RWPE2 (cell line): Measurements from ENCODE around the gene CAVIN3.
A peak's percentile ranks its signal among the peaks of the same experiment; 100 is the strongest.

Experiments
- ATAC-seq: fragments of 200-7000 bp; cut with Tn5 transposase; 3 replicates; pipeline ENCODE4 v1.9.1; 2021; ENCODE audit warnings: low read depth
- DNase-seq: peaks from one replicate; pipeline ENCODE4 v3.0.0-alpha.2; 2020; ENCODE audit warnings: low spot score
- H3K27ac ChIP-seq: fragments of 450-650 bp; 2 replicates; pipeline ENCODE4 v1.5.1; 2017; ENCODE audit warnings: mild to moderate bottlenecking; ENCODE audit not compliant: poor library complexity, severe bottlenecking
- H3K27me3 ChIP-seq: fragments of 250-450 bp; sonication (Bioruptor Pico); 2 replicates; pipeline ENCODE4 v1.5.1; 2021; ENCODE audit warnings: mild to moderate bottlenecking, moderate library complexity; ENCODE audit not compliant: insufficient read depth, poor library complexity, severe bottlenecking
- H3K36me3 ChIP-seq: fragments of 250-450 bp; sonication (Bioruptor Pico); 2 replicates; pipeline ENCODE4 v1.5.1; 2020; ENCODE audit warnings: low read depth, mild to moderate bottlenecking, moderate library complexity
- H3K4me1 ChIP-seq: fragments of 250-450 bp; sonication (Bioruptor Pico); 2 replicates; pipeline ENCODE4 v1.5.1; 2021; ENCODE audit warnings: mild to moderate bottlenecking, moderate library complexity; ENCODE audit not compliant: insufficient read depth, poor library complexity, severe bottlenecking
- H3K4me3 ChIP-seq: fragments of 250-450 bp; sonication (Bioruptor Pico); 2 replicates; pipeline ENCODE4 v1.5.1; 2021; ENCODE audit warnings: mild to moderate bottlenecking, moderate library complexity; ENCODE audit not compliant: severe bottlenecking
- H3K9me3 ChIP-seq: fragments of 250-450 bp; sonication (Bioruptor Pico); 2 replicates; pipeline ENCODE4 v1.5.1; 2021; ENCODE audit warnings: mild to moderate bottlenecking, moderate library complexity; ENCODE audit not compliant: severe bottlenecking
- TF ChIP-seq, protein P1 (sequence below): fragments of 450-650 bp; IDR thresholded peaks from one replicate; pipeline ENCODE4 v1.5.1; 2017; ENCODE audit warnings: mild to moderate bottlenecking, moderate library complexity; ENCODE audit not compliant: poor library complexity, severe bottlenecking

The CAVIN3 gene

GRCh38 chr11:6360183-6360582 is 39.9 kb upstream of the CAVIN3 start:
- H3K27ac ChIP-seq: no peak overlapping the region
- no peaks in the 10 kb centered on the region for H3K9me3 ChIP-seq
- ATAC-seq (no peak), DNase-seq (no peak)
- TF ChIP-seq, protein P1, sequence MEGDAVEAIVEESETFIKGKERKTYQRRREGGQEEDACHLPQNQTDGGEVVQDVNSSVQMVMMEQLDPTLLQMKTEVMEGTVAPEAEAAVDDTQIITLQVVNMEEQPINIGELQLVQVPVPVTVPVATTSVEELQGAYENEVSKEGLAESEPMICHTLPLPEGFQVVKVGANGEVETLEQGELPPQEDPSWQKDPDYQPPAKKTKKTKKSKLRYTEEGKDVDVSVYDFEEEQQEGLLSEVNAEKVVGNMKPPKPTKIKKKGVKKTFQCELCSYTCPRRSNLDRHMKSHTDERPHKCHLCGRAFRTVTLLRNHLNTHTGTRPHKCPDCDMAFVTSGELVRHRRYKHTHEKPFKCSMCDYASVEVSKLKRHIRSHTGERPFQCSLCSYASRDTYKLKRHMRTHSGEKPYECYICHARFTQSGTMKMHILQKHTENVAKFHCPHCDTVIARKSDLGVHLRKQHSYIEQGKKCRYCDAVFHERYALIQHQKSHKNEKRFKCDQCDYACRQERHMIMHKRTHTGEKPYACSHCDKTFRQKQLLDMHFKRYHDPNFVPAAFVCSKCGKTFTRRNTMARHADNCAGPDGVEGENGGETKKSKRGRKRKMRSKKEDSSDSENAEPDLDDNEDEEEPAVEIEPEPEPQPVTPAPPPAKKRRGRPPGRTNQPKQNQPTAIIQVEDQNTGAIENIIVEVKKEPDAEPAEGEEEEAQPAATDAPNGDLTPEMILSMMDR: no peak
- H3K4me1 ChIP-seq: no peaks in the 10 kb centered on the region
- no peak overlapping the region for H3K4me3 ChIP-seq
- no peaks in the 10 kb centered on the region for H3K36me3 ChIP-seq
- H3K27me3 ChIP-seq: no peaks in the 10 kb centered on the region

DNA sequence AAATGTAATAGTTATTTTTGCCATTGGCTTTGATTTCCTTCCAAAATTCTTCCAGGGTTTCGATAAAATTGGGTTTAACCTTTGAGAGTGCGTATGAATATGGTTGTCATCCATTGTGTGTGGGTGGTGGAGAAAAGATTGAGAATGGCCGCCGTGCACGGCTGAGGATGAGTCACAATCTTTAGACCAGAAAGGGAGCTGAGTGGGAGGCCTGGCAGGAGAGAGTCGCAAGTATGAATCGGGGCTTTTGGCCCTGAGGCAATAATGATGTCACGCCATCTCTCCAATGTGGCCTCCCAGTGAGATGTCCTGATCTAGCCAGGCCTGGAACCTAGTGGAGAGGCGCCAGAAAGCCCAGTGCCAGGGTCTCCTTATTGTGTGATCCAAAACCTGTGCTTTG is 36.9 kb upstream of the CAVIN3 start:
- no peak overlapping the region for H3K4me3 ChIP-seq
- TF ChIP-seq, protein P1: no peak
- DNase-seq (no peak), ATAC-seq (peak; percentile 59)
- no peaks in the 10 kb centered on the region for H3K27me3 ChIP-seq
- H3K36me3 ChIP-seq: no peaks in the 10 kb centered on the region
- no peaks in the 10 kb centered on the region for H3K9me3 ChIP-seq
- H3K27ac ChIP-seq: no peak overlapping the region
- H3K4me1 ChIP-seq: no peaks in the 10 kb centered on the region

- H3K27ac ChIP-seq: no peak overlapping the region
- no peaks in the 10 kb centered on the region for H3K36me3 ChIP-seq
- no peaks in the 10 kb centered on the region for H3K27me3 ChIP-seq
- no peak overlapping the region for H3K4me3 ChIP-seq
- ATAC-seq: no peak
- TF ChIP-seq, protein P1: no peak
- H3K9me3 ChIP-seq: no peaks in the 10 kb centered on the region
- H3K4me1 ChIP-seq: no peaks in the 10 kb centered on the region
- DNase-seq: no peak
These were observed 36.3 kb upstream of the CAVIN3 start for GRCh38 chr11:6356503-6357055.

- TF ChIP-seq, protein P1: no peak
- Histone ChIP-seq H3K4me3 (no peak overlapping the region), H3K27ac (no peak overlapping the region), H3K27me3 (no peaks in the 10 kb centered on the region), H3K4me1 (no peaks in the 10 kb centered on the region), H3K36me3 (no peaks in the 10 kb centered on the region), H3K9me3 (no peaks in the 10 kb centered on the region)
- ATAC-seq (no peak), DNase-seq (no peak)
These were observed 34.6 kb upstream of the CAVIN3 start for GRCh38 chr11:6354651-6355485.
